ENCODE data around the gene BTLA. TPM values are rescaled to one million over a fixed set of nuclear protein-coding genes. Genes with fewer than 3 reads are reported as not detected.
A peak's percentile ranks its signal among the peaks of the same experiment; 100 is the strongest.
"Not testable (repeated sequence)": the region's sequence is repeated elsewhere in the genome, so short reads cannot be mapped to it uniquely, and the experiment has no call there.

BTLA gene
- total RNA-seq, 1 donor from 2014 or later, result not detected

- no peak for DNase-seq (ENCODE audit: low read depth in 2 of 2)
Measured at GRCh38 chr3:112491373-112491772, 7.9 kb downstream of the BTLA start.

- no peak for DNase-seq (ENCODE audit: low read depth in 2 of 2)
Measured at GRCh38 chr3:112489674-112490479, 9.4 kb downstream of the BTLA start.

GRCh38 chr3:112486811-112487505 is 12.3 kb downstream of the BTLA start:
- DNase-seq (ENCODE audit: low read depth in 2 of 2), result peak in 1 of 2 donors; percentile 13

- DNase-seq (ENCODE audit: low read depth in 2 of 2), result no peak
Measured at GRCh38 chr3:112484352-112484751, 14.9 kb downstream of the BTLA start.

GRCh38 chr3:112482675-112483074 is 16.6 kb downstream of the BTLA start:
- DNase-seq (ENCODE audit: low read depth in 2 of 2), result no peak

GRCh38 chr3:112481302-112481721 is 18.0 kb downstream of the BTLA start:
- DNase-seq (ENCODE audit: low read depth in 2 of 2), result no peak

GRCh38 chr3:112477891-112478290 is 21.4 kb downstream of the BTLA start:
- no peak for DNase-seq (ENCODE audit: low read depth in 2 of 2)

GRCh38 chr3:112476346-112476745 is 22.9 kb downstream of the BTLA start:
- no peak for DNase-seq (ENCODE audit: low read depth in 2 of 2)

- DNase-seq (ENCODE audit: low read depth in 2 of 2), result no peak
Measured at GRCh38 chr3:112474796-112475195, 24.5 kb downstream of the BTLA start.

GRCh38 chr3:112472691-112473090 is 26.6 kb downstream of the BTLA start:
- DNase-seq (ENCODE audit: low read depth in 2 of 2), result no peak

- no peak for DNase-seq (ENCODE audit: low read depth in 2 of 2)
Measured at GRCh38 chr3:112471596-112472325, 27.5 kb downstream of the BTLA start.

- DNase-seq (ENCODE audit: low read depth in 2 of 2), result no peak
Measured at GRCh38 chr3:112470788-112471187, 28.5 kb downstream of the BTLA start.

GRCh38 chr3:112469671-112470070 is 29.6 kb downstream of the BTLA start:
- no peak for DNase-seq (ENCODE audit: low read depth in 2 of 2)

GRCh38 chr3:112467539-112467938 is 31.7 kb downstream of the BTLA start:
- no peak for DNase-seq (ENCODE audit: low read depth in 2 of 2)

- no peak for DNase-seq (ENCODE audit: low read depth in 2 of 2)
Measured at GRCh38 chr3:112466020-112466419, 33.3 kb downstream of the BTLA start.

GRCh38 chr3:112464264-112464663 is 35.0 kb downstream of the BTLA start:
- no peak for DNase-seq (ENCODE audit: low read depth in 2 of 2)

- no peak for DNase-seq (ENCODE audit: low read depth in 2 of 2)
Measured at GRCh38 chr3:112463250-112463649, 36.0 kb downstream of the BTLA start.

GRCh38 chr3:112461787-112462186 is 37.5 kb downstream of the BTLA start:
- DNase-seq (ENCODE audit: low read depth in 2 of 2), result not testable (repeated sequence)

GRCh38 chr3:112460519-112461195 is 38.6 kb downstream of the BTLA start:
- DNase-seq (ENCODE audit: low read depth in 2 of 2), result no peak

- DNase-seq (ENCODE audit: low read depth in 2 of 2), result no peak
Measured at GRCh38 chr3:112459750-112460149, 39.5 kb downstream of the BTLA start.

GRCh38 chr3:112456147-112456546 is 43.1 kb downstream of the BTLA start:
- no peak for DNase-seq (ENCODE audit: low read depth in 2 of 2)

GRCh38 chr3:112448939-112449338 is 50.3 kb downstream of the BTLA start:
- no peak for DNase-seq (ENCODE audit: low read depth in 2 of 2)

Measured in dermis microvascular lymphatic vessel endothelial cell (primary cell).